Stimulated activated CD4-positive, alpha-beta T cell treated with anti-CD3 and anti-CD28 coated beads, TNF-alpha, amount 100 ng/mL, for 24 hours (primary cell): Measurements from ENCODE around the gene CDH24.

ENCODE experiments used
- DNase-seq, 3 experiments: peaks; one replicate each; pipeline ENCODE4 v3.0.0-alpha.2; 2020; ENCODE audit warnings: low read depth in 3 of 3

The CDH24 gene

GRCh38 chr14:23091294-23092225 lies 34.2 kb upstream of the CDH24 start:
- DNase-seq, result no peak

GRCh38 chr14:23090254-23090636 lies 32.9 kb upstream of the CDH24 start:
- no peak for DNase-seq

GRCh38 chr14:23089498-23090253 lies 32.4 kb upstream of the CDH24 start:
- no peak for DNase-seq

GRCh38 chr14:23086565-23086964 lies 29.2 kb upstream of the CDH24 start:
- DNase-seq, result no peak

- no peak for DNase-seq
These were observed 28.1 kb upstream of the CDH24 start for GRCh38 chr14:23085458-23085857.

GRCh38 chr14:23080474-23080873 lies 23.2 kb upstream of the CDH24 start:
- no peak for DNase-seq

- DNase-seq, result no peak
These were observed 22.4 kb upstream of the CDH24 start for GRCh38 chr14:23079716-23080115.

GRCh38 chr14:23078692-23079116 lies 21.4 kb upstream of the CDH24 start:
- no peak for DNase-seq

- no peak for DNase-seq
These were observed 20.6 kb upstream of the CDH24 start for GRCh38 chr14:23077962-23078361.

GRCh38 chr14:23076785-23077408 lies 19.6 kb upstream of the CDH24 start:
- no peak for DNase-seq

GRCh38 chr14:23074906-23075305 lies 17.6 kb upstream of the CDH24 start:
- no peak for DNase-seq

GRCh38 chr14:23071921-23072539 lies 14.7 kb upstream of the CDH24 start:
- DNase-seq, result no peak

GRCh38 chr14:23071244-23071920 lies 14.1 kb upstream of the CDH24 start:
- DNase-seq, result peak; percentile 58 to 77 (median 67)

GRCh38 chr14:23070262-23071129 lies 13.2 kb upstream of the CDH24 start:
- no peak for DNase-seq

GRCh38 chr14:23069413-23069806 lies 12.1 kb upstream of the CDH24 start:
- no peak for DNase-seq

GRCh38 chr14:23068789-23069412 lies 11.6 kb upstream of the CDH24 start:
- DNase-seq, result peak; percentile 53 to 67 (median 65)

GRCh38 chr14:23067847-23068788 lies 10.8 kb upstream of the CDH24 start:
- DNase-seq, result no peak

GRCh38 chr14:23066855-23067744 lies 9.8 kb upstream of the CDH24 start:
- no peak for DNase-seq
